Lower leg skin (tissue), 4 donors: ENCODE results near the gene GNG12. TPM values are rescaled to one million over a fixed set of nuclear protein-coding genes. Genes with fewer than 3 reads are reported as not detected.

Experiments
- DNase-seq, 2 donors: peaks; one replicate each; pipeline ENCODE4 v3.0.0-alpha.2; 2019; ENCODE audit warnings: low spot score in 2 of 2
- H3K4me3 ChIP-seq: fragments of 200-600 bp; sonication (generic); 2 replicates; pipeline ENCODE4 v1.5.1; 2017; ENCODE audit warnings: mild to moderate bottlenecking, low read depth; ENCODE audit not compliant: poor library complexity, severe bottlenecking
- POLR2A ChIP-seq, 2 donors: fragments of 450-650 bp; IDR thresholded peaks; one replicate each; pipeline ENCODE4 v1.6.1; 2016 to 2017; ENCODE audit warnings: antibody characterized with exemption in 2 of 2, mild to moderate bottlenecking in 1 of 2, moderate library complexity in 1 of 2
- WGBS, 2 donors: methylation state at CpG; one replicate each; pipeline ENCODE4 v1.1.5; 2018; 5-methylcytosine and 5-hydroxymethylcytosine counted together
- intact Hi-C: fragments of 100-400 bp; cut with DNase I; formaldehyde crosslinking; loops from one replicate; pipeline ENCODE4 v1.15.0; 2023; ENCODE audit warnings: low total_unique reads
- total RNA-seq, 4 donors: library from RNA; depleted of rRNA; stranded (reverse); fragments of >200 nt; gene quantifications; one replicate each; pipeline ENCODE4 v1.1.0, GENCODE V29; 2016
- TF ChIP-seq, protein P1 (sequence below), 3 donors: fragments of 450-650 bp; IDR thresholded peaks; one replicate each; pipeline ENCODE4 v1.5.1; 2016; ENCODE audit warnings: antibody characterized with exemption in 3 of 3, mild to moderate bottlenecking in 3 of 3, moderate library complexity in 2 of 3

GNG12 gene
- total RNA-seq, 4 donors from 2014 or later = 89.7 to 113 (median 99.2) TPM

DNA sequence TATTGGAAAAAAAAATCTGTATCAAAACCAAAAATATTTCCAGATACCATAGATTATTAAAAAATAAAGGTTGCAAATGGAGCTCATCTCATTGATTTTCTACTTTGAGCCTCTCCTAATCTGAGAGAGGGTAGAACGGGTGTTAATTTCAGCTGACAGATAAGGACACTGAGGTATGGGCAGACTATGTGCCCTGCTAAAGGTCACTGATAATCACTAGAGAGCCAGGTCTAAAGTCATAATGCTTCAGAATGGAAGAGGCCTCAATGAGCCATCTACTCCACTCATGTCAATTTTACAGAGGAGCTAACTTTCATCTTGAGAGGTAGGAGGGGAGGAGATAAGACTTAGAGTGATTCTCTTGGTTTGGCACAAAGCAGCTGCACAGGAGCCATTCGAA, 21.0 kb downstream of the GNG12 start:
- 90 to 94% methylated on average over 2 of the region's 2 CpGs for WGBS, 2 donors
- intact Hi-C loops = no loop called here
- TF ChIP-seq, protein P1, sequence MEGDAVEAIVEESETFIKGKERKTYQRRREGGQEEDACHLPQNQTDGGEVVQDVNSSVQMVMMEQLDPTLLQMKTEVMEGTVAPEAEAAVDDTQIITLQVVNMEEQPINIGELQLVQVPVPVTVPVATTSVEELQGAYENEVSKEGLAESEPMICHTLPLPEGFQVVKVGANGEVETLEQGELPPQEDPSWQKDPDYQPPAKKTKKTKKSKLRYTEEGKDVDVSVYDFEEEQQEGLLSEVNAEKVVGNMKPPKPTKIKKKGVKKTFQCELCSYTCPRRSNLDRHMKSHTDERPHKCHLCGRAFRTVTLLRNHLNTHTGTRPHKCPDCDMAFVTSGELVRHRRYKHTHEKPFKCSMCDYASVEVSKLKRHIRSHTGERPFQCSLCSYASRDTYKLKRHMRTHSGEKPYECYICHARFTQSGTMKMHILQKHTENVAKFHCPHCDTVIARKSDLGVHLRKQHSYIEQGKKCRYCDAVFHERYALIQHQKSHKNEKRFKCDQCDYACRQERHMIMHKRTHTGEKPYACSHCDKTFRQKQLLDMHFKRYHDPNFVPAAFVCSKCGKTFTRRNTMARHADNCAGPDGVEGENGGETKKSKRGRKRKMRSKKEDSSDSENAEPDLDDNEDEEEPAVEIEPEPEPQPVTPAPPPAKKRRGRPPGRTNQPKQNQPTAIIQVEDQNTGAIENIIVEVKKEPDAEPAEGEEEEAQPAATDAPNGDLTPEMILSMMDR (IDR thresholded peaks at IDR 0.05) = no peak
- no peak for TF ChIP-seq POLR2A (IDR thresholded peaks at IDR 0.05)
- H3K4me3 ChIP-seq = no peak overlapping the region
- no peak for DNase-seq

DNA sequence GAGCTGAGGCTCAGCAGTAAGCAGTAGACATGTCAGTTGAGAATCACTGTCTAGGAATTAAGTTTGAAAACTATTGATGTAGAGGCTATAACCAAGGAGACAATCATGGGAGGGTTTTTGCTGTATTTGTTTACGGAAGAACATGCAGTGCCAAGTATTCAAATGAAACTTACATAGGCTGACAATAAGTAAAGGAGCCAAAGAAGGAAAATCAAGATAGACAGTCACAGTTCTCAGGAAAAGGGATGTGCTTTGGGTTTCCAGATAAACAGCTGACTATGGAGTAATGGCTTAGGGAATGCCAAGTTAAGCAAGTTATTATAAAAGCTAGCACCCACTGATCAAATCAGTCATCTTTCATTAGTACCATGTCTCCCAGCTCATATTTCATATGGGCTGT, 21.5 kb downstream of the GNG12 start:
- DNase-seq = no peak
- intact Hi-C loops = no loop called here
- TF ChIP-seq, protein P1 (IDR thresholded peaks at IDR 0.05) = no peak
- no peak for TF ChIP-seq POLR2A (IDR thresholded peaks at IDR 0.05)
- 47 to 58% methylated on average over 1 of the region's 1 CpG for WGBS, 2 donors
- H3K4me3 ChIP-seq = no peak overlapping the region

- intact Hi-C loops = no loop called here
- WGBS, 2 donors = 90 to 94% methylated on average over 4 of the region's 4 CpGs
- no peak for TF ChIP-seq POLR2A (IDR thresholded peaks at IDR 0.05)
- TF ChIP-seq, protein P1 (IDR thresholded peaks at IDR 0.05) = no peak
Measured at GRCh38 chr1:67809887-67810286, 23.4 kb downstream of the GNG12 start.

DNA sequence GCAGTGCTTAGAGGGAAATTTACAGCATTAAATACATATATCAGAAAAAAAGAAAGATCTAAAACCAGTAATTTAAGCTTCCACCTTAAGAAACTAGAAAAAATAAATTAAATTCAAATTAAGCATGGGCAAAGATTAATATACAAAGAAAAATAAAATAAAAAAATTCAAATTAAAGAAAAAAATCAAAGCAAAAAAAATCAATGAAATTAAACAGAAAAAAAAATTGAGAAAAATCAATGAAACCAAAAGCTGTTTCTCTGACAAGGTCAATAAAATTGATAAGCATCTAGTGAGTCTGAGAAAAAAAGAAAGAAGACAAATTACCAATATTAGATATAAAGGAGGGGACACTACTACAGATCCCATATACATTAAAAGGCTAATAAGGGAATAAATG, 26.0 kb downstream of the GNG12 start:
- no peak for DNase-seq
- intact Hi-C loops = no loop called here
- no peak overlapping the region for H3K4me3 ChIP-seq
- TF ChIP-seq POLR2A (IDR thresholded peaks at IDR 0.05) = no peak
- TF ChIP-seq, protein P1 (IDR thresholded peaks at IDR 0.05) = no peak

More at GRCh38 chr1:67809887-67810286, 23.4 kb downstream of the GNG12 start:
- H3K4me3 ChIP-seq = no peak overlapping the region
- no peak for DNase-seq

- DNase-seq = no peak
- no peak overlapping the region for H3K4me3 ChIP-seq
- 87 to 95% methylated on average over 2 of the region's 2 CpGs for WGBS, 2 donors
- intact Hi-C loops = no loop called here
- TF ChIP-seq, protein P1 (IDR thresholded peaks at IDR 0.05) = no peak
- TF ChIP-seq POLR2A (IDR thresholded peaks at IDR 0.05) = no peak
Measured at GRCh38 chr1:67804710-67805109, 28.6 kb downstream of the GNG12 start.
